Measurements from ENCODE around the gene SH3D19. TPM values are rescaled to one million over a fixed set of nuclear protein-coding genes. Genes with fewer than 3 reads are reported as not detected.

The SH3D19 gene
- total RNA-seq, 1 donor from 2014 or later = 110 TPM

DNA sequence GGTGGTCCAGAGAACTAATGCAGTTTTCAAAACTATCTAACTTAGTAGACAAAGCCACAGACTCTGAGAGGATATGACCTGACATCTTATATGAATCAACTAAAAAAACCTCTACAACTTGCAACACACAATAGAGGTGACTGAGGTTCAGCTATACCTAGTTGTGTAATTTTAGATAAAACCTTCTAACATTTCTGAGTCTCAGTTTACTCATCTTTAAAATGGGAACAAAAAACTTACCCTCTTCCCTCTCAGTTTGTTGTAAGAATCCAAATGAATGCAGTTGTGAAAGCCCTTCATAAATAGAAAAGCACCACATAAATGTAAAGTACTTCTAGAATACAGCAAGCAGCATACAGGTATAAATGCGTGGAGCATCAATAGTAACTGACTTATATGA lies 5.9 kb downstream of the SH3D19 start:
- Histone ChIP-seq H3K9me3 (no peaks in the 10 kb centered on the region), H3K4me3 (no peak overlapping the region), H3K27me3 (no peaks in the 10 kb centered on the region), H3K27ac (peak overlapping the region in 1 of 2 donors; percentile 1), H3K36me3 (no peaks in the 10 kb centered on the region), H3K4me1 (peaks cover 0 to 20% of the 10 kb centered on the region in 2 donors)
- no peak for DNase-seq (ENCODE audit: low spot score in 2 of 2)
- intact Hi-C loops (cut with DNase I) = no loop called here
- TF ChIP-seq, protein P1, sequence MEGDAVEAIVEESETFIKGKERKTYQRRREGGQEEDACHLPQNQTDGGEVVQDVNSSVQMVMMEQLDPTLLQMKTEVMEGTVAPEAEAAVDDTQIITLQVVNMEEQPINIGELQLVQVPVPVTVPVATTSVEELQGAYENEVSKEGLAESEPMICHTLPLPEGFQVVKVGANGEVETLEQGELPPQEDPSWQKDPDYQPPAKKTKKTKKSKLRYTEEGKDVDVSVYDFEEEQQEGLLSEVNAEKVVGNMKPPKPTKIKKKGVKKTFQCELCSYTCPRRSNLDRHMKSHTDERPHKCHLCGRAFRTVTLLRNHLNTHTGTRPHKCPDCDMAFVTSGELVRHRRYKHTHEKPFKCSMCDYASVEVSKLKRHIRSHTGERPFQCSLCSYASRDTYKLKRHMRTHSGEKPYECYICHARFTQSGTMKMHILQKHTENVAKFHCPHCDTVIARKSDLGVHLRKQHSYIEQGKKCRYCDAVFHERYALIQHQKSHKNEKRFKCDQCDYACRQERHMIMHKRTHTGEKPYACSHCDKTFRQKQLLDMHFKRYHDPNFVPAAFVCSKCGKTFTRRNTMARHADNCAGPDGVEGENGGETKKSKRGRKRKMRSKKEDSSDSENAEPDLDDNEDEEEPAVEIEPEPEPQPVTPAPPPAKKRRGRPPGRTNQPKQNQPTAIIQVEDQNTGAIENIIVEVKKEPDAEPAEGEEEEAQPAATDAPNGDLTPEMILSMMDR (IDR thresholded peaks at IDR 0.05) = no peak

DNA sequence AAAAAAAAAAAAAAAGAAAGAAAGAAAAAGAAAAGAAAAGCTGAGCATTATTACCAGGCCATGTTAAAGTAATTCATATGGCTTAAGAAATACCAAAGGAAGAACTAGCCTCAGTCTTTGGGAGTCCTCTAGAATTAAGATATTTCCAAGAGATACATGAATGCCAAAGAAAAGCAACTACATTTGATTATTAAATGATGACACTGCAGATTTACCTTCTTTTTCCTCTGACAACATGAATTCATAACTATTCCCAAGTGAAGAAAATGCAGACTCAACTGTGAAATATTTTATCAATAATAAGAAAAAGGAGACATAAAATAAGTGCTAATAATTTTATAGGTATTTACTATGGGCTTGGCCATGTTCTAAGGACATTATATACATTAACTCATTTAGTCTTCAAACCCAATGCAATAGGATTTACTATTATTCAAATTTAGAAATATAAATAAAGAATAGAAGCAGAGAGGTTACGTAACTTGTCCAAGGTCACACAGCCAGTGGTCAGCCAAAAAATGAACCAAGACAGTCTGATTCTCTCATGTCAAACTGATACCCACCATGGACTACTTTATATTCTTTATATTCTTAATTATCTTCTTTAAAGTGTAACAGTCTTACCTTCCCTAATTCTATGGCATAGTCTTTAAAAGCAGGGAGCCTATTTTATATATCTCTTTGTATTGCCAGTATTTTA lies 6.9 kb downstream of the SH3D19 start:
- Histone ChIP-seq H3K36me3 (no peaks in the 10 kb centered on the region), H3K4me1 (peaks cover 0 to 21% of the 10 kb centered on the region in 2 donors), H3K27me3 (no peaks in the 10 kb centered on the region), H3K9me3 (no peaks in the 10 kb centered on the region), H3K4me3 (no peak overlapping the region), H3K27ac (no peak overlapping the region)
- DNase-seq (ENCODE audit: low spot score in 2 of 2) = no peak
- intact Hi-C loops (cut with DNase I) = no loop called here
- TF ChIP-seq, protein P1 (IDR thresholded peaks at IDR 0.05) = no peak

DNA sequence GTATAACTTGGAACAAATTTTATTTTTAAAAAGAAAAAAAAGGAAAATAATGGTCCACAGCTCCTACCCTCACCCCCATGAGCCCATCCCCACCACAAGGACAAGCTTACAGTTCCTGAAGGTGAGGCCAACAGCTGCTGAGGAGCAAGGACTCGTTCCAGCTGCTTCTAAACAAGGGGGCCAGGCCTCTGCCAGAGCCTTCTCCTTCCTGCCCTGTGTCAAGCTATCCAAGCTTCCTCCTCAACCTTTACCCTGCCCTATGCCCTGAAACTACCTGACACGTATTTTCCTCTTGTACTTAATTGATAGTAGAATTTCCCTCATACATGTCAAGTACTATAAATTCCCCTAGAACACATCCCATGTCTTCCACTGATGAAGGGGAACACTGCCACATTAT lies 8.8 kb downstream of the SH3D19 start:
- DNase-seq (ENCODE audit: low spot score in 2 of 2) = no peak
- TF ChIP-seq, protein P1 (IDR thresholded peaks at IDR 0.05) = no peak
- Histone ChIP-seq H3K4me3 (no peak overlapping the region), H3K9me3 (no peaks in the 10 kb centered on the region), H3K36me3 (no peaks in the 10 kb centered on the region), H3K27ac (peak overlapping the region in 1 of 2 donors; percentile 3), H3K4me1 (peaks cover 0 to 21% of the 10 kb centered on the region in 2 donors), H3K27me3 (no peaks in the 10 kb centered on the region)
- intact Hi-C loops (cut with DNase I) = no loop called here

DNA sequence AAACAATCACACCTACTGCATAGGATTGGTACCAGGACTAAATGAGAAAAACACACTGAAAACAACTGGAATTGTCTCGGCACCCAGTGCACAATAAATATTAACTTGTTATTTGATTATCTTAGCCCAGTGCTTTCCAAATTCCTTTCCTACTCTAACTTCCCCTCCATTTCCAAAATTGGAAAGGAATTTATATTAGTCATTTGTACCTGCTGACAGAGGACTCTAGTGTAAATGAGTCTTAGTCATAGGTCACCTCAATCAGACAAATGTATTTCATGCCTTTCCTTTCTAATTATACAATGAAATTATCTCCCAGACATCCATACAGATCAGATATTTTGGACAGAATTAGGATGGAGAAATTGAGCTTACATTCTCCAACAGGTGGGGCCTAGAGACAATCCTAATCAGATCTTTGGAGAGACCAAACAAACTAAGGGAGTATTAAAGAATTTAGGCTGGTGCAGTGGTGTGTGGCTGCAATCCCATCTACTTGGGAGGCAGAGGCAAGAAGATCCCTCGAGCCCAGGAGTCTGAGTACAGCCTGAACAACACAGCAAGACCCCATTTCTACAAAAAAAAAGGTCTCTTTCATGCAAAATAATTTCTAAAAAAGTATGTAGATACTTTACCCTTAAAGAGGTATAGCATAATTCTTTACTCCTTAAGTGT lies 10.1 kb downstream of the SH3D19 start:
- peak overlapping the region; percentile 52 to 65 for H3K27ac ChIP-seq
- intact Hi-C loops (cut with DNase I) = no loop called here
- no peak overlapping the region for H3K4me3 ChIP-seq

DNA sequence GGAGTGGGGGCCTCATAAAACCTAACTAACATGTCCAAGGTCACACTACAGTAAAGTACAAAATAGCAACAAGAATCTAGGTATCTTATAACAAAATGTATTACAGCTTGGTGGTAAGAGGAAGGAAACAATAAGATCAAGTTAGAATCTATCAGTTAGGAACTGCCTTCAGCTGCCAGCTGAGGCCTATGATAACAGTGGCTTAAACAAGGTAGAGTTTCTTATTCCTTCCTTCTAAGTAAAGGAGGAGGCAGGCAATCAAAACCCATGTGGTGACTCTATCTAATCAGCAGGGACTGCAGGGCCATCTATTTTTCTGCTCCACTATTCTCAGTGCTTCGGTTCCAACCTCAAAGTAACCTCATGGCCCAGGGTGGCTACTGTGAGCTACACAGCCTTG lies 10.9 kb downstream of the SH3D19 start:
- TF ChIP-seq, protein P1 (IDR thresholded peaks at IDR 0.05) = no peak
- no peaks in the 10 kb centered on the region for H3K27me3 ChIP-seq
- peak overlapping the region; percentile 52 to 65 for H3K27ac ChIP-seq
- no peak for DNase-seq (ENCODE audit: low spot score in 2 of 2)
- intact Hi-C loops (cut with DNase I) = no loop called here
- no peak overlapping the region for H3K4me3 ChIP-seq
- peaks cover 0 to 22% of the 10 kb centered on the region in 2 donors for H3K4me1 ChIP-seq
- no peaks in the 10 kb centered on the region for H3K9me3 ChIP-seq
- no peaks in the 10 kb centered on the region for H3K36me3 ChIP-seq

More for the DNA sequence above, 10.1 kb downstream of the SH3D19 start:
- Histone ChIP-seq H3K4me1 (peaks cover 0 to 23% of the 10 kb centered on the region in 2 donors), H3K36me3 (no peaks in the 10 kb centered on the region), H3K27me3 (no peaks in the 10 kb centered on the region), H3K9me3 (no peaks in the 10 kb centered on the region)
- TF ChIP-seq, protein P1 (IDR thresholded peaks at IDR 0.05) = no peak
- no peak for DNase-seq (ENCODE audit: low spot score in 2 of 2)
